Esophagus muscularis mucosa (tissue), 3 donors: ENCODE measurements around the gene TMEM120B.

Experiments used
- POLR2A ChIP-seq: fragments of 450-650 bp; IDR thresholded peaks from one replicate; pipeline ENCODE4 v1.6.1; 2017; ENCODE audit warnings: antibody characterized with exemption, moderate library complexity, mild to moderate bottlenecking, low read depth
- POLR2AphosphoS5 ChIP-seq, 2 donors: sonication (generic); formaldehyde crosslinking; IDR thresholded peaks; one replicate each; pipeline ENCODE4 v1.6.1; 2017; ENCODE audit warnings: antibody characterized with exemption in 2 of 2
- TF ChIP-seq, protein P1 (sequence below), 3 experiments: fragments of 200-600 bp in 2 of 3; fragments of 450-650 bp in 1 of 3; sonication (generic) in 2 of 3; IDR thresholded peaks; one replicate each; pipeline ENCODE4 v1.5.1; 2017 to 2019; ENCODE audit warnings: antibody characterized with exemption in 3 of 3, mild to moderate bottlenecking in 2 of 3, moderate library complexity in 1 of 3

DNA sequence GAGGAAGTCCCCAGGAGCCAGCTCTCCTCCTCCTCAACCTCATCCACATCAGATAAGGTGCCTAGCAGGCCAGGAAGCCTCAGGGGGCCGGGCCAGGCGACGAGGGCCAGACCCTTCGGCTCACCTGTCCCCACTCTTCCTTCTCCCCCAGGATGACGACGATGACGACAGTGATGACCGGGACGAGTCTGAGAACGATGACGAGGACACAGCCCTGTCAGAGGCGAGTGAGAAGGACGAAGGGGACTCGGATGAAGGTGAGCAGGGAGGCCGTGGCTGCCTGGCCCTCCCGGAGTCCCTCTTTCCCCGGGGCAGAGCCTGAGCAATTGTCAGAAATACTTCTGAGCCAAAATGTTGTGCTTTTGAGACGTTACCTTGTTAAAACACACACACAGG is 105.1 kb downstream of the TMEM120B start:
- TF ChIP-seq, protein P1, sequence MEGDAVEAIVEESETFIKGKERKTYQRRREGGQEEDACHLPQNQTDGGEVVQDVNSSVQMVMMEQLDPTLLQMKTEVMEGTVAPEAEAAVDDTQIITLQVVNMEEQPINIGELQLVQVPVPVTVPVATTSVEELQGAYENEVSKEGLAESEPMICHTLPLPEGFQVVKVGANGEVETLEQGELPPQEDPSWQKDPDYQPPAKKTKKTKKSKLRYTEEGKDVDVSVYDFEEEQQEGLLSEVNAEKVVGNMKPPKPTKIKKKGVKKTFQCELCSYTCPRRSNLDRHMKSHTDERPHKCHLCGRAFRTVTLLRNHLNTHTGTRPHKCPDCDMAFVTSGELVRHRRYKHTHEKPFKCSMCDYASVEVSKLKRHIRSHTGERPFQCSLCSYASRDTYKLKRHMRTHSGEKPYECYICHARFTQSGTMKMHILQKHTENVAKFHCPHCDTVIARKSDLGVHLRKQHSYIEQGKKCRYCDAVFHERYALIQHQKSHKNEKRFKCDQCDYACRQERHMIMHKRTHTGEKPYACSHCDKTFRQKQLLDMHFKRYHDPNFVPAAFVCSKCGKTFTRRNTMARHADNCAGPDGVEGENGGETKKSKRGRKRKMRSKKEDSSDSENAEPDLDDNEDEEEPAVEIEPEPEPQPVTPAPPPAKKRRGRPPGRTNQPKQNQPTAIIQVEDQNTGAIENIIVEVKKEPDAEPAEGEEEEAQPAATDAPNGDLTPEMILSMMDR (IDR thresholded peaks at IDR 0.05), result no peak
- TF ChIP-seq POLR2AphosphoS5 (IDR thresholded peaks at IDR 0.05) (no peak), POLR2A (no peak)
